IPS-18a (cell line): ENCODE measurements around the gene IQCH.
"Not testable (repeated sequence)": the region's sequence is repeated elsewhere in the genome, so short reads cannot be mapped to it uniquely, and the experiment has no call there.

Source experiments
- H3K27ac ChIP-seq: one replicate; pipeline ENCODE4 v1.5.1; 2013; ENCODE audit warnings: low read length
- H3K27me3 ChIP-seq: one replicate; pipeline ENCODE4 v1.6.1; 2013; ENCODE audit warnings: mild to moderate bottlenecking, low read length; ENCODE audit not compliant: control insufficient read depth, insufficient read depth
- H3K36me3 ChIP-seq: one replicate; pipeline ENCODE4 v1.6.1; 2013; ENCODE audit warnings: low read depth, low read length; ENCODE audit not compliant: control insufficient read depth
- H3K4me1 ChIP-seq: one replicate; pipeline ENCODE4 v1.6.1; 2013; ENCODE audit warnings: low read depth, low read length; ENCODE audit not compliant: control insufficient read depth
- H3K4me3 ChIP-seq: one replicate; pipeline ENCODE4 v1.5.1; 2013; ENCODE audit warnings: low read length
- H3K9ac ChIP-seq: one replicate; pipeline ENCODE4 v1.6.1; 2013; ENCODE audit warnings: mild to moderate bottlenecking, low read length, moderate library complexity
- H3K9me3 ChIP-seq: one replicate; pipeline ENCODE4 v1.6.1; 2013; ENCODE audit warnings: low read depth, low read length; ENCODE audit not compliant: control insufficient read depth

The IQCH gene

DNA sequence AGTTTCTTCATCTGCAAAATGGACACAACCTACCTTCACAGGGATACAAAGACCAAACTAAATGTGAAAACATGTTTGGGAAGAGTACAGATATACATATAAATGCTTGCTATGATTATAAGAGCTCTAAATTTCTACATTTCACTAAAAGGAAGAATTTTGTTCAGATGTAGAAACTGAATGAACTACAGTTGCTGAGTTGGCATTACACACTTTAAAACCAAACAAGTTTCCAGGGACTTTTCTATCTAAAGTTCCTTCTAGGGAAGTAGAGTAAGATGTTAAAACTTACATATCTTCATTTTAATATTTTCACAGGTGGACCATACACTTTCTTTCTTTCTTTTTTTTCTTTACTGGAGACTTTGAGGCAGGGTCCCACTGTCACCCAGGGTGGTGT lies 4.8 kb upstream of the IQCH start:
- Histone ChIP-seq H3K27me3 (no peaks in the 10 kb centered on the region), H3K4me1 (no peaks in the 10 kb centered on the region), H3K36me3 (no peaks in the 10 kb centered on the region), H3K4me3 (no peak overlapping the region), H3K9me3 (no peaks in the 10 kb centered on the region), H3K9ac (no peak overlapping the region), H3K27ac (no peak overlapping the region)

DNA sequence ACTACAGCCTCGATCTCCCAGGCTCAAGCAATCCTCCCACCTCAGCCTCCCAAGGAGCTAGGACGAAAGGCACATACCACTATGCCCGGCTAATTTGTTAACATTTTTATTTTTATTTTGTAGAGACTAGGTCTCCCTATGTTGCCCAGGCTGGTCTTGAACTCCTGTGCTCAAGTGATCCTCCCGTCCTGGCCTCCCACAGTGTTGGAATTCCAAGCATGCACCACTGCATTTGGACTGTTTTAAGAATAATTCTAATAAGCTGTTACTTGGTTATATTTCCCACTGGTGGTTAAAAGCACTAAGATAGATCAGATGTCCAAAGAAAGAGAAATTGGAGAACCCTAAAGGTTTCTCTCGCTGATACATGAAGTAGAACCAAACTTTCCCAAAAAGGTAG lies 3.3 kb upstream of the IQCH start:
- H3K27ac ChIP-seq, result no peak overlapping the region
- H3K9me3 ChIP-seq, result no peaks in the 10 kb centered on the region

DNA sequence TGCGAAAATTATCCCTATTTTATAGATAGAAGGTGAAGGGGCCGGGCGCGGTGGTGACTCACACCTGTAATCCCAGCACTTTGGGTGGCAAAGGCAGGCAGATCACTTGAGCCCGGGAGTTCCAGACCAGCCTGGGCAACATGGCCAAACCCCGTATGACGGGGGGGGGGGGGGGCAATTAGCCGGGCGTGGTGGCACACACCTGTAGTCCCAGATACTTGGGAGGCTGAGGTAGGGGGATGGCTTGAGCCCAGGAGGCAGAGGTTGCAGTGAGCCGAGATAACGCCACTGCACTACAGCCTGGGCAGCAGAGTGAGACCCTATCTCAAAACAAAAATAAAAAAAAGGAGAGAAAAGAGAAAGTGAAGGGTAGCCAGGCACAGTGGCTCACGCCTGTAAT lies 1.5 kb upstream of the IQCH start:
- Histone ChIP-seq H3K4me3 (peak overlapping the region; percentile 99), H3K27me3 (peaks cover 14% of the 10 kb centered on the region), H3K36me3 (no peaks in the 10 kb centered on the region), H3K9me3 (no peaks in the 10 kb centered on the region), H3K4me1 (no peaks in the 10 kb centered on the region), H3K9ac (no peak overlapping the region), H3K27ac (no peak overlapping the region)

More for the DNA sequence above, 3.3 kb upstream of the IQCH start:
- H3K4me3 ChIP-seq, result no peak overlapping the region
- no peak overlapping the region for H3K9ac ChIP-seq
- peaks cover 14% of the 10 kb centered on the region for H3K27me3 ChIP-seq
- H3K4me1 ChIP-seq, result no peaks in the 10 kb centered on the region
- H3K36me3 ChIP-seq, result no peaks in the 10 kb centered on the region

DNA sequence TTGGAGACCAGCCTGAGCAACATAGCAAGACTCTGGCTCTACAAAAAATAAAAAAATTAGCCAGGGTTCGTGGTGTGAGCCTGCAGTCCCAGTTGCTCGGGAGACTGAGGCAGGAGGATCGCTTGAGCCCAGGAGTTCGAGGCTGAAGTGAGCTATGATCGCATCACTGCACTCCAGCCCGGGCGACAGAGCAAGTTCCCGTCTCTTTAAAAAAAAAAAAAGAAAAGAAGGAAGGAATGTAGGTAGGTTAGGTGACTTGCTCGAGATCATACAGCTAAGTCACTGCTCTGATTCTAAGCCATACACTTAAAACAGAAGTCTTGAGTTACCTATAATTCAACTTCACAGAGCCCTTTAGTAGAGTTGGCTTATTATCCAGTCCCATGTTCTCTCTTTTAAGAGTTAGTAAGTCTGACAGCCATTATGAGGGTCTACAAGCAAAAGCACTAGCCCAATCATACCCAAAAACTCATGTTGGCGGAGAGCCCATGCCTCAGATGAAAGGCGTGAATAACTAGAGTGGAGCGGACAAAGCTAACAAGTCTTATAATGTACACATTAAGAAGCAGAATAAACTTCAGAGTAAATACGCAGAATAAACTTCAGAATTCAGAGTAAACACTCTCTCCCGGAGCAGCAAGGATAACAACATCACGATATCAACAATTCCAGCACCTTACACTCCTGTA lies 893 bp upstream of the IQCH start:
- Histone ChIP-seq H3K27ac (peak overlapping the region; percentile 65), H3K4me3 (peak overlapping the region; percentile 99), H3K9me3 (no peaks in the 10 kb centered on the region), H3K36me3 (no peaks in the 10 kb centered on the region), H3K9ac (peak overlapping the region; percentile 83), H3K27me3 (peaks cover 14% of the 10 kb centered on the region), H3K4me1 (no peaks in the 10 kb centered on the region)

DNA sequence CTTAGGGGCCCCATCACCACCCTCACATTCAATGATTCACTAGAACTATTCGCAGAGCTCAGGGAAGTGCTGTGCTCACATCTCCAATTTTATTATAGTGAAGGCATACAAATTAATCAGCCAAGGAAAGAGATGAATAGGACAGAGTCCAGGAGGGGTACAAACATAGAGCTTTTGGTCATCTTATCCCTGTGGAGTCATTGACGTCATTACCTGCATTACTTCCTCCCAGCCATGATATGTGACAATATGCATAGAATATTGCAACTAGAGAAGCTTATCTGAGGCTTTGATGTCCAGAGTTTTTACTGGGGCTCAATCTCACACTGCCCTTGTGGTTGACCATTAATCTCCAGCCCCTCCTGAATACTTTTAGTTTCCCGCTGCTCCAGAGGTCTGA lies 1.5 kb downstream of the IQCH start:
- no peak overlapping the region for H3K9ac ChIP-seq
- no peaks in the 10 kb centered on the region for H3K36me3 ChIP-seq
- H3K27me3 ChIP-seq, result peaks cover 14% of the 10 kb centered on the region
- H3K4me1 ChIP-seq, result no peaks in the 10 kb centered on the region
- no peak overlapping the region for H3K4me3 ChIP-seq
- no peak overlapping the region for H3K27ac ChIP-seq
- no peaks in the 10 kb centered on the region for H3K9me3 ChIP-seq

DNA sequence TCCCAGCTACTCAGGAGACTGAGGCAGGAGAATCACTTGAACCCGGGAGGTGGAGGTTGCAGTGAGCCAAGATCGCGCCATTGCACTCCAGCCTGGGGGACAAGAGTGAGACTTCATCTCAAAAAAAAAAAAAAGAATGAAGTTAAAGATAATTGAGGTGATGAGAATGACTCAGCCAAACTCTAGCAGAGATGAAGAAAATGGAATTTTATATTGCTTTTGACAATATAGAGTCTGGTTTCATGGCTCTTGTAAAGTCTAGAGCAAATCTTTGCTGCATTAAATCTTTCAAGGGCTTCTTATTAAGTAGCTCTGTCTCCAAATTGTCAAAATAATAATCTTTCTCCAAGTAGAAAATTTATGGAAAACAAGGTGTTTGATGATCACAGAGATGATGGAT lies 3.8 kb downstream of the IQCH start:
- H3K4me3 ChIP-seq, H3K9me3 ChIP-seq, H3K27ac ChIP-seq, H3K36me3 ChIP-seq, H3K9ac ChIP-seq, H3K4me1 ChIP-seq: not testable (repeated sequence)
- peaks cover 14% of the 10 kb centered on the region for H3K27me3 ChIP-seq

DNA sequence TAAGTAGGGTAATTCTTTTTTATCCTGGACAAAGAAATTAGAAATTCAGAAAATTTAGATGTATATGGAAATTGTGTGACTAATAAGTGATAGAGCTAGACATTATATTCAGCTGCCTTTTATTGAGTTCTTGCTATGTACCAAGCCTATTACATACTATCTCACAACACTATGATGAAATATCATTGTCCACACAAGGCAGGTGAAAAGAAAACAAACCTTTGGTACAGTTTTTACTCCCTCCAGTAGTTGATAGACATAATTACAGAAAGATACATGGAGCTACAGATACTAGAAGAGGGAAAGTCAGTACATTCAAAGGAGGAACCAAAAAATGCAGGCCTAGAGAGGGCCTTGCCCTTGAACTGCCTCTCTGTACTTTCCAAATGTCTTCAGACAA lies 4.8 kb downstream of the IQCH start:
- Histone ChIP-seq H3K4me3 (no peak overlapping the region), H3K27me3 (peaks cover 14% of the 10 kb centered on the region), H3K4me1 (no peaks in the 10 kb centered on the region)

DNA sequence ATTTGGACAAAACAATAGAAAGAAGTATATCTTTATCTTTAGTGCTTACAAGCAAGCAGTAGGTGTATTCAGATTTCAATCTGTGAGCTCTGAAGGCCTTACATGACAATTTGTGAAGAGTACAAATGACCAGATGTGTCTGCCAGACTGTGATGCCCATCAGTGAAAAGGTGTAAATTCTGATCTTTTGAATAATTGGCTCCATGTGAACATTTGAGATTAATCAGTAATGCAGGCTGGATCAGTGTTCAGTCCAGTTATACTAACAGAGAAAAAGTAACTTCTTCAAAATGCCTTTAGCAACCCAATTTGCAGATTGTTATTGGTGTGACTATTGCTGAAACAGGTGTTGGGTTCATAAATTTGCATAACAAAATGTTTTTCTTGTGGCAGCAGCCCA lies 5.2 kb downstream of the IQCH start:
- Histone ChIP-seq H3K27me3 (peaks cover 14% of the 10 kb centered on the region), H3K27ac (no peak overlapping the region), H3K9ac (no peak overlapping the region), H3K9me3 (no peaks in the 10 kb centered on the region), H3K4me3 (no peak overlapping the region), H3K4me1 (no peaks in the 10 kb centered on the region), H3K36me3 (no peaks in the 10 kb centered on the region)

More for the DNA sequence above, 4.8 kb downstream of the IQCH start:
- no peak overlapping the region for H3K27ac ChIP-seq
- no peaks in the 10 kb centered on the region for H3K36me3 ChIP-seq
- no peak overlapping the region for H3K9ac ChIP-seq
- no peaks in the 10 kb centered on the region for H3K9me3 ChIP-seq

DNA sequence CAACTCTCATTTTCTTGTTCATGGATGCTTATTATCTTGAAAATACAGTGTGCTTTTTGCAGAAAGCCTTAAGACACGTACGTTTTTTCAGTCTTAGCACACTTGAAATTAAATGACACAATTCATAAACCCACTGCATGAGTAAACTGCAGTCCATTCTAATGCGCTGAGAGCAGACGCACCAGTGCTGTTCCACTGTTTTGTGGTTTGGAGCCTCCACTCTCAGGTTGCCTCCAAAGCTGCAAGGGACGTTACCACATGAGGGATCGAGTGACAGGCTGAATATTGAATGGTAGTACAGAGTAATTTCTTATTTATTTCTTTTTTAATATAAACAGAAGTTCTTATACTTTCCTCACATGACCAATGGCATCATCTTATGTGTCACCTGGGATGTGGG lies 12.3 kb downstream of the IQCH start:
- H3K4me1 ChIP-seq, result peaks cover 9% of the 10 kb centered on the region
- no peak overlapping the region for H3K27ac ChIP-seq
- no peak overlapping the region for H3K9ac ChIP-seq
- H3K36me3 ChIP-seq, result no peaks in the 10 kb centered on the region
- no peak overlapping the region for H3K4me3 ChIP-seq
- H3K9me3 ChIP-seq, result no peaks in the 10 kb centered on the region
- H3K27me3 ChIP-seq, result no peaks in the 10 kb centered on the region

DNA sequence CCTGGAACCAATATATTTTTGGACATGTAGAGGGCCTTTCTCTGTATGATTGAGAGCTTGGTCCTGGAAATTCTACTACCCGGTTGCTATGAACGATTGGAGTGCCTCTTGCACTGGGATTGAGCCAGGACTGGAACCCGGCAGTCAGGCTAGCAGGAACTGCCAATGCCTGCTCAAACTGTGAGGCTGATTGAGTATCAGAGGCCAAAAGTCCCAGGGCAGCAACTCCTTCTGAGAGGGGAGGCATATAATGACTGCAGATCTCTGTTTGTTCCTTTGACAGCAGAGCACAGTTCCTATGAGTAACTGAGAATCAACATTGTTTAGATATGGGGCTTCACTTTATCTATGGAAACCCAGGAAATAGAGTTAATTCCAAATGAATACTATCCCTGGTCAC lies 12.9 kb downstream of the IQCH start:
- H3K4me3 ChIP-seq, result no peak overlapping the region
- H3K27ac ChIP-seq, result no peak overlapping the region
- no peaks in the 10 kb centered on the region for H3K27me3 ChIP-seq
- H3K36me3 ChIP-seq, result no peaks in the 10 kb centered on the region
- H3K9me3 ChIP-seq, result no peaks in the 10 kb centered on the region
- no peak overlapping the region for H3K9ac ChIP-seq
- H3K4me1 ChIP-seq, result peaks cover 9% of the 10 kb centered on the region

DNA sequence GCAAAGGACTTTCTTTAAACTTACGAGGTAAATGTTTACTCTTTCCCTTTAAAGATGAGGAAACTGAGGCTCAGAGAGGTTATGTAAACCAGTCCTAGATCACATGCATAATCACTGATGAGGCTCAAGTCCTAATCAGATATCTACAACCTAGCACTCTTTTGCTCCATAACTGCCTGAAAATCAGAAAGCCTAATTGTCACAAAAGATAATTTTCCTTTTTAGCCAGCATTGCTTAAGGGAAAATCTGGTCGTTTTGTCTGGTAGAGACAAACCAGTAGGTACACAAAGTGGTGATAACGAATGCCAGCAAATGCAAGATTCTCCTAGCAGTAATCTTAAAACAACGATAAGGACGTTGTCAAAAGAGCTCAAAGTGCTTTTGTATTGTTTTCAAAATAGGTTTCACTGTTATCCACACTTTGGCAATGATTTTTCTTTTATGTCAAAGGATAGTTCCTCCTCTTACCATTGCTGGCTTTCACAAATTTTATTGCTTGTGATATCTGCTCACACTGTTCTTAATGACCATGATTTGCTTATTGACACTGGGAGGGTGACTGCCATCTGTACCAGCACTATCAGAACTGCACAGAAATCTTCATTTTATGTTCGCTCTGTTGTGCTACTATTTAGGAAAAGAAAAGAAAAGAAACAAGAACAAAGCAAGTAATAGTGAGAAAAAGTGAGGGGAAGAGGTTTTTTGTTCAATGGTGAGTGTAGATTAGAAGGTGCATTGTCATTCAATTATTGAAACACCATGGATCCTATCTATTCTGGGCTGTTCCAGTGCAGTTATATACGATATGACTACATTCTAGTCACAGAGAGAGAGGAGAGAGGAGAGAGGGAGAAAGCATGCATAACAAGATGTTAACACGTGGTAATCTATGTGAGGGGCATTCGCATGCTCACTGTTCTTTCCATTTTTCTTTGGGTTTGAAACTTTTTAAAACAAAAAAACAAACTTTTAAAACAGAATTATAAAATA lies 13.7 kb downstream of the IQCH start:
- peaks cover 9% of the 10 kb centered on the region for H3K4me1 ChIP-seq
- H3K4me3 ChIP-seq, result no peak overlapping the region
- no peak overlapping the region for H3K9ac ChIP-seq
- no peaks in the 10 kb centered on the region for H3K36me3 ChIP-seq
- H3K27ac ChIP-seq, result no peak overlapping the region
- no peaks in the 10 kb centered on the region for H3K9me3 ChIP-seq
- no peaks in the 10 kb centered on the region for H3K27me3 ChIP-seq
